HEK293 (cell line): ENCODE measurements around the gene WDR5B.

Experiments
- GLIS2 ChIP-seq: fragments of 450-650 bp; formaldehyde crosslinking; IDR thresholded peaks from 2 replicates; pipeline ENCODE4 v1.5.1; 2016; ENCODE audit warnings: missing biosample characterization, missing genetic modification characterization
- KLF1 ChIP-seq: fragments of 450-650 bp; formaldehyde crosslinking; IDR thresholded peaks from 2 replicates; pipeline ENCODE4 v1.5.1; 2016; ENCODE audit warnings: missing biosample characterization, missing genetic modification characterization
- KLF9 ChIP-seq: fragments of 450-650 bp; formaldehyde crosslinking; IDR thresholded peaks from 2 replicates; pipeline ENCODE4 v1.5.1; 2016; ENCODE audit warnings: missing biosample characterization, missing genetic modification characterization, low read depth
- SP2 ChIP-seq: fragments of 450-650 bp; formaldehyde crosslinking; IDR thresholded peaks from 2 replicates; pipeline ENCODE4 v1.5.1; 2016; ENCODE audit warnings: missing biosample characterization, missing genetic modification characterization
- SP3 ChIP-seq: fragments of 450-650 bp; formaldehyde crosslinking; IDR thresholded peaks from 2 replicates; pipeline ENCODE4 v1.5.1; 2016; ENCODE audit warnings: missing biosample characterization, missing genetic modification characterization
- ZBTB1 ChIP-seq: fragments of 450-650 bp; formaldehyde crosslinking; IDR thresholded peaks from 2 replicates; pipeline ENCODE4 v1.5.1; 2016; ENCODE audit warnings: missing biosample characterization, missing genetic modification characterization
- ZBTB17 ChIP-seq: fragments of 450-650 bp; formaldehyde crosslinking; IDR thresholded peaks from 2 replicates; pipeline ENCODE4 v1.5.1; 2016; ENCODE audit warnings: missing biosample characterization, missing genetic modification characterization
- ZFP41 ChIP-seq: fragments of 450-650 bp; formaldehyde crosslinking; IDR thresholded peaks from 2 replicates; pipeline ENCODE4 v1.5.1; 2016; ENCODE audit warnings: missing biosample characterization, missing genetic modification characterization, borderline replicate concordance
- ZNF10 ChIP-seq: fragments of 450-650 bp; formaldehyde crosslinking; IDR thresholded peaks from 2 replicates; pipeline ENCODE4 v1.5.1; 2017; ENCODE audit warnings: missing biosample characterization, missing genetic modification characterization
- ZNF157 ChIP-seq: fragments of 450-650 bp; formaldehyde crosslinking; IDR thresholded peaks from 2 replicates; pipeline ENCODE4 v1.5.1; 2016; ENCODE audit warnings: missing biosample characterization, missing genetic modification characterization
- ZNF184 ChIP-seq: fragments of 450-650 bp; IDR thresholded peaks from 2 replicates; pipeline ENCODE4 v1.5.1; 2018; ENCODE audit warnings: missing biosample characterization, mild to moderate bottlenecking, missing genetic modification characterization
- ZNF335 ChIP-seq: fragments of 450-650 bp; formaldehyde crosslinking; conservative IDR thresholded peaks from 2 replicates; pipeline ENCODE4 v1.5.1; 2016; ENCODE audit warnings: missing biosample characterization, missing genetic modification characterization
- ZNF394 ChIP-seq: fragments of 450-650 bp; formaldehyde crosslinking; IDR thresholded peaks from 2 replicates; pipeline ENCODE4 v1.5.1; 2016; ENCODE audit warnings: missing biosample characterization, missing genetic modification characterization, mild to moderate bottlenecking, moderate library complexity, borderline replicate concordance
- ZNF48 ChIP-seq: fragments of 450-650 bp; formaldehyde crosslinking; IDR thresholded peaks from 2 replicates; pipeline ENCODE4 v1.5.1; 2016; ENCODE audit warnings: missing biosample characterization, missing genetic modification characterization
- ZNF501 ChIP-seq: fragments of 450-650 bp; formaldehyde crosslinking; IDR thresholded peaks from 2 replicates; pipeline ENCODE4 v1.5.1; 2016; ENCODE audit warnings: missing biosample characterization, missing genetic modification characterization
- ZNF629 ChIP-seq: fragments of 450-650 bp; formaldehyde crosslinking; IDR thresholded peaks from 2 replicates; pipeline ENCODE4 v1.5.1; 2017; ENCODE audit warnings: missing biosample characterization, missing genetic modification characterization
- ZNF792 ChIP-seq: fragments of 450-650 bp; formaldehyde crosslinking; IDR thresholded peaks from 2 replicates; pipeline ENCODE4 v1.5.1; 2016; ENCODE audit warnings: missing biosample characterization, missing genetic modification characterization
- ZNF843 ChIP-seq: fragments of 450-650 bp; formaldehyde crosslinking; IDR thresholded peaks from 2 replicates; pipeline ENCODE4 v1.5.1; 2016; ENCODE audit warnings: missing biosample characterization, missing genetic modification characterization
- TF ChIP-seq, protein P1 (sequence below): fragments of 450-650 bp; formaldehyde crosslinking; IDR thresholded peaks from 2 replicates; pipeline ENCODE4 v1.5.1; 2016; ENCODE audit warnings: missing biosample characterization, missing genetic modification characterization
- TF ChIP-seq, protein P2 (sequence below): fragments of 450-650 bp; formaldehyde crosslinking; IDR thresholded peaks from 2 replicates; pipeline ENCODE4 v1.5.1; 2016; ENCODE audit warnings: missing biosample characterization, missing genetic modification characterization
- TF ChIP-seq, protein P3 (sequence below): fragments of 450-650 bp; formaldehyde crosslinking; IDR thresholded peaks from 2 replicates; pipeline ENCODE4 v1.5.1; 2017; ENCODE audit warnings: missing biosample characterization, missing genetic modification characterization
- TF ChIP-seq, protein P4 (sequence below): fragments of 450-650 bp; formaldehyde crosslinking; IDR thresholded peaks from 2 replicates; pipeline ENCODE4 v1.5.1; 2016; ENCODE audit warnings: missing biosample characterization, missing genetic modification characterization
- TF ChIP-seq, protein P5 (sequence below): fragments of 450-650 bp; formaldehyde crosslinking; IDR thresholded peaks from 2 replicates; pipeline ENCODE4 v1.5.1; 2016; ENCODE audit warnings: missing biosample characterization, missing genetic modification characterization
- TF ChIP-seq, protein P6 (sequence below): fragments of 450-650 bp; formaldehyde crosslinking; IDR thresholded peaks from 2 replicates; pipeline ENCODE4 v1.5.1; 2017; ENCODE audit warnings: missing biosample characterization, missing genetic modification characterization

Gene WDR5B

DNA sequence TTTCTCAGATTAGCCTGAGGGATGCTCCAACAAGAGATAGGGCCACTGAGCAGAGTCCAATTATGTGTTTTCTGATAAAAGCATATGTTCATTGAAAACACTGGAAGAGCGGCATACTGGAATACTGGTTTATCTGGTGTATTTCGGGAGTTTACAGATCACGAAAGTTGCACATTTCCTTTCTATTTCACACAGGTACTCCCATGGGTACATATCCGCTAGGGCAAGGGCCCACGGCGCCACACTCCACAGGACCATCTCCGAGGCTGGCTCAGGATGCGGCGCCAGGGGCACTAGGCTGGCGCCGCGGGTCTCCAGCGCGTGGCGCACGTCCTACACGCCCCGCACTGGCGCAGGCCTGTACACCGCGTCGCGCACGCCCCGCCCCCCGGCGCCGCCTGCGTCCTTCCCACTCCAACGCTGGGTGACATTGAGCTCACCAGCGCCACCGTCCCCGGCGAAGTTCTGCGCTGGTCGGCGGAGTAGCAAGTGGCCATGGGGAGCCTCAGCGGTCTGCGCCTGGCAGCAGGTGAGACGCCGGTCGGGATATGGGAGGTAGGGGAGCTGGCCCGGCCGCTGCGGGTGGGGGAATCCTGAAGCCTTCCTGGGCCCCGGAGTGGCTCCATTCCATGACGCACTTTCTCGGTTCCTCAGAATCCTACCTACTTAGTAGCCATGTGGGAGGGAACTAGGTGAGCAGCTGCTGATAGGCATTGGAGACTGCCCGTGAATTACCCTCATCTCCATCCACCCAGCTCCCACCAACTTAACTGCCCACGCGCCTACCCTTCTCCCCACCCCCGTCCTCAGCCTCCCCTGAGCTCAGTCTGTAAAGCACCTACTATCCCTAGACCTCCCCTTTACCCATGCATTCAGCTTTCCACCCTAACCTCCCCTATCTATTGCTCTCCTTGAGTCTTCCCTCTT is 31.8 kb downstream of the WDR5B start, which contains the start of gene FAM162A (continued):
- TF ChIP-seq, protein P1, sequence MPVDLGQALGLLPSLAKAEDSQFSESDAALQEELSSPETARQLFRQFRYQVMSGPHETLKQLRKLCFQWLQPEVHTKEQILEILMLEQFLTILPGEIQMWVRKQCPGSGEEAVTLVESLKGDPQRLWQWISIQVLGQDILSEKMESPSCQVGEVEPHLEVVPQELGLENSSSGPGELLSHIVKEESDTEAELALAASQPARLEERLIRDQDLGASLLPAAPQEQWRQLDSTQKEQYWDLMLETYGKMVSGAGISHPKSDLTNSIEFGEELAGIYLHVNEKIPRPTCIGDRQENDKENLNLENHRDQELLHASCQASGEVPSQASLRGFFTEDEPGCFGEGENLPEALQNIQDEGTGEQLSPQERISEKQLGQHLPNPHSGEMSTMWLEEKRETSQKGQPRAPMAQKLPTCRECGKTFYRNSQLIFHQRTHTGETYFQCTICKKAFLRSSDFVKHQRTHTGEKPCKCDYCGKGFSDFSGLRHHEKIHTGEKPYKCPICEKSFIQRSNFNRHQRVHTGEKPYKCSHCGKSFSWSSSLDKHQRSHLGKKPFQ (tag by site-specific recombination), result peak; percentile 52; the same call in 1 of the 2 replicates
- TF ChIP-seq, protein P2, sequence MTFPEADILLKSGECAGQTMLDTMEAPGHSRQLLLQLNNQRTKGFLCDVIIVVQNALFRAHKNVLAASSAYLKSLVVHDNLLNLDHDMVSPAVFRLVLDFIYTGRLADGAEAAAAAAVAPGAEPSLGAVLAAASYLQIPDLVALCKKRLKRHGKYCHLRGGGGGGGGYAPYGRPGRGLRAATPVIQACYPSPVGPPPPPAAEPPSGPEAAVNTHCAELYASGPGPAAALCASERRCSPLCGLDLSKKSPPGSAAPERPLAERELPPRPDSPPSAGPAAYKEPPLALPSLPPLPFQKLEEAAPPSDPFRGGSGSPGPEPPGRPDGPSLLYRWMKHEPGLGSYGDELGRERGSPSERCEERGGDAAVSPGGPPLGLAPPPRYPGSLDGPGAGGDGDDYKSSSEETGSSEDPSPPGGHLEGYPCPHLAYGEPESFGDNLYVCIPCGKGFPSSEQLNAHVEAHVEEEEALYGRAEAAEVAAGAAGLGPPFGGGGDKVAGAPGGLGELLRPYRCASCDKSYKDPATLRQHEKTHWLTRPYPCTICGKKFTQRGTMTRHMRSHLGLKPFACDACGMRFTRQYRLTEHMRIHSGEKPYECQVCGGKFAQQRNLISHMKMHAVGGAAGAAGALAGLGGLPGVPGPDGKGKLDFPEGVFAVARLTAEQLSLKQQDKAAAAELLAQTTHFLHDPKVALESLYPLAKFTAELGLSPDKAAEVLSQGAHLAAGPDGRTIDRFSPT (tag by site-specific recombination), result peak; percentile 89
- TF ChIP-seq SP2 (tag by site-specific recombination), result peak; percentile 64
- peak; percentile 84 for TF ChIP-seq GLIS2 (tag by site-specific recombination)
- TF ChIP-seq, protein P3, sequence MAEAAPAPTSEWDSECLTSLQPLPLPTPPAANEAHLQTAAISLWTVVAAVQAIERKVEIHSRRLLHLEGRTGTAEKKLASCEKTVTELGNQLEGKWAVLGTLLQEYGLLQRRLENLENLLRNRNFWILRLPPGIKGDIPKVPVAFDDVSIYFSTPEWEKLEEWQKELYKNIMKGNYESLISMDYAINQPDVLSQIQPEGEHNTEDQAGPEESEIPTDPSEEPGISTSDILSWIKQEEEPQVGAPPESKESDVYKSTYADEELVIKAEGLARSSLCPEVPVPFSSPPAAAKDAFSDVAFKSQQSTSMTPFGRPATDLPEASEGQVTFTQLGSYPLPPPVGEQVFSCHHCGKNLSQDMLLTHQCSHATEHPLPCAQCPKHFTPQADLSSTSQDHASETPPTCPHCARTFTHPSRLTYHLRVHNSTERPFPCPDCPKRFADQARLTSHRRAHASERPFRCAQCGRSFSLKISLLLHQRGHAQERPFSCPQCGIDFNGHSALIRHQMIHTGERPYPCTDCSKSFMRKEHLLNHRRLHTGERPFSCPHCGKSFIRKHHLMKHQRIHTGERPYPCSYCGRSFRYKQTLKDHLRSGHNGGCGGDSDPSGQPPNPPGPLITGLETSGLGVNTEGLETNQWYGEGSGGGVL (tag by site-specific recombination), result peak; percentile 76
- peak; percentile 72 for TF ChIP-seq SP3
- TF ChIP-seq KLF1 (tag by site-specific recombination), result no peak
- TF ChIP-seq ZNF501 (tag by site-specific recombination), result peak; percentile 80
- TF ChIP-seq, protein P4, sequence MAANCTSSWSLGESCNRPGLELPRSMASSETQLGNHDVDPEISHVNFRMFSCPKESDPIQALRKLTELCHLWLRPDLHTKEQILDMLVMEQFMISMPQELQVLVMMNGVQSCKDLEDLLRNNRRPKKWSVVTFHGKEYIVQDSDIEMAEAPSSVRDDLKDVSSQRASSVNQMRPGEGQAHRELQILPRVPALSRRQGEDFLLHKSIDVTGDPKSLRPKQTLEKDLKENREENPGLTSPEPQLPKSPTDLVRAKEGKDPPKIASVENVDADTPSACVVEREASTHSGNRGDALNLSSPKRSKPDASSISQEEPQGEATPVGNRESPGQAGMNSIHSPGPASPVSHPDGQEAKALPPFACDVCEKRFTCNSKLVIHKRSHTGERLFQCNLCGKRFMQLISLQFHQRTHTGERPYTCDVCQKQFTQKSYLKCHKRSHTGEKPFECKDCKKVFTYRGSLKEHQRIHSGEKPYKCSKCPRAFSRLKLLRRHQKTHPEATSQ (tag by site-specific recombination), result 0 out of 2 replicates have a peak, but pooled peaks have one; percentile 60
- peak; percentile 72; the same call in 1 of the 2 replicates for TF ChIP-seq ZNF394 (tag by site-specific recombination)
- peak; percentile 65 for TF ChIP-seq ZBTB17 (tag by site-specific recombination)
- TF ChIP-seq ZBTB1, result peak; percentile 69; the same call in 1 of the 2 replicates
- TF ChIP-seq ZNF48, result no peak
- TF ChIP-seq, protein P5, sequence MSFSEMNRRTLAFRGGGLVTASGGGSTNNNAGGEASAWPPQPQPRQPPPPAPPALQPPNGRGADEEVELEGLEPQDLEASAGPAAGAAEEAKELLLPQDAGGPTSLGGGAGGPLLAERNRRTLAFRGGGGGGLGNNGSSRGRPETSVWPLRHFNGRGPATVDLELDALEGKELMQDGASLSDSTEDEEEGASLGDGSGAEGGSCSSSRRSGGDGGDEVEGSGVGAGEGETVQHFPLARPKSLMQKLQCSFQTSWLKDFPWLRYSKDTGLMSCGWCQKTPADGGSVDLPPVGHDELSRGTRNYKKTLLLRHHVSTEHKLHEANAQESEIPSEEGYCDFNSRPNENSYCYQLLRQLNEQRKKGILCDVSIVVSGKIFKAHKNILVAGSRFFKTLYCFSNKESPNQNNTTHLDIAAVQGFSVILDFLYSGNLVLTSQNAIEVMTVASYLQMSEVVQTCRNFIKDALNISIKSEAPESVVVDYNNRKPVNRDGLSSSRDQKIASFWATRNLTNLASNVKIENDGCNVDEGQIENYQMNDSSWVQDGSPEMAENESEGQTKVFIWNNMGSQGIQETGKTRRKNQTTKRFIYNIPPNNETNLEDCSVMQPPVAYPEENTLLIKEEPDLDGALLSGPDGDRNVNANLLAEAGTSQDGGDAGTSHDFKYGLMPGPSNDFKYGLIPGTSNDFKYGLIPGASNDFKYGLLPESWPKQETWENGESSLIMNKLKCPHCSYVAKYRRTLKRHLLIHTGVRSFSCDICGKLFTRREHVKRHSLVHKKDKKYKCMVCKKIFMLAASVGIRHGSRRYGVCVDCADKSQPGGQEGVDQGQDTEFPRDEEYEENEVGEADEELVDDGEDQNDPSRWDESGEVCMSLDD, result no peak
- TF ChIP-seq ZNF792, result peak; percentile 52; the same call in 1 of the 2 replicates
- TF ChIP-seq ZNF335 (tag by site-specific recombination), result peak; percentile 81
- TF ChIP-seq ZNF157 (tag by site-specific recombination), result no peak
- TF ChIP-seq ZNF843 (tag by site-specific recombination), result no peak
- TF ChIP-seq, protein P6, sequence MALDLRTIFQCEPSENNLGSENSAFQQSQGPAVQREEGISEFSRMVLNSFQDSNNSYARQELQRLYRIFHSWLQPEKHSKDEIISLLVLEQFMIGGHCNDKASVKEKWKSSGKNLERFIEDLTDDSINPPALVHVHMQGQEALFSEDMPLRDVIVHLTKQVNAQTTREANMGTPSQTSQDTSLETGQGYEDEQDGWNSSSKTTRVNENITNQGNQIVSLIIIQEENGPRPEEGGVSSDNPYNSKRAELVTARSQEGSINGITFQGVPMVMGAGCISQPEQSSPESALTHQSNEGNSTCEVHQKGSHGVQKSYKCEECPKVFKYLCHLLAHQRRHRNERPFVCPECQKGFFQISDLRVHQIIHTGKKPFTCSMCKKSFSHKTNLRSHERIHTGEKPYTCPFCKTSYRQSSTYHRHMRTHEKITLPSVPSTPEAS (tag by site-specific recombination), result no peak
- TF ChIP-seq ZNF10 (tag by site-specific recombination), result no peak
- peak; percentile 59 for TF ChIP-seq ZNF629
- peak; percentile 85 for TF ChIP-seq KLF9 (tag by site-specific recombination)
- no peak for TF ChIP-seq ZFP41
- TF ChIP-seq ZNF184 (tag by site-specific recombination), result no peak
